ENCODE measurements around the gene SLC25A31. TPM values are rescaled to one million over a fixed set of nuclear protein-coding genes. Genes with fewer than 3 reads are reported as not detected.

Gene SLC25A31
- polyA plus RNA-seq, 6 donors from 2014 or later, result not detected

GRCh38 chr4:127756906-127757305, 26.7 kb downstream of the SLC25A31 start:
- no peaks in the 10 kb centered on the region for H3K4me1 Mint-ChIP-seq
- no peak overlapping the region for H3K4me3 Mint-ChIP-seq
- peaks cover 5 to 13% (median 9%) of the 10 kb centered on the region in 3 donors for H3K27me3 Mint-ChIP-seq
- H3K27ac Mint-ChIP-seq, result no peak overlapping the region
- DNase-seq (no peak), ATAC-seq (ENCODE audit: low read depth in 2 of 2) (no peak)
- H3K36me3 Mint-ChIP-seq, result no peaks in the 10 kb centered on the region
- H3K9me3 Mint-ChIP-seq, result peaks cover 0 to 19% (median 7%) of the 10 kb centered on the region in 7 donors

GRCh38 chr4:127759228-127759820, 29.1 kb downstream of the SLC25A31 start:
- peaks cover 0 to 7% (median 5%) of the 10 kb centered on the region in 3 donors for H3K27me3 Mint-ChIP-seq
- no peaks in the 10 kb centered on the region for H3K4me1 Mint-ChIP-seq
- H3K36me3 Mint-ChIP-seq, result no peaks in the 10 kb centered on the region
- DNase-seq (no peak), ATAC-seq (ENCODE audit: low read depth in 2 of 2) (no peak)
- peaks cover 0 to 14% (median 6%) of the 10 kb centered on the region in 7 donors for H3K9me3 Mint-ChIP-seq
- H3K27ac Mint-ChIP-seq, result no peak overlapping the region
- H3K4me3 Mint-ChIP-seq, result no peak overlapping the region

- H3K4me3 Mint-ChIP-seq, result no peak overlapping the region
- no peaks in the 10 kb centered on the region for H3K4me1 Mint-ChIP-seq
- H3K9me3 Mint-ChIP-seq, result peaks cover 0 to 13% (median 6%) of the 10 kb centered on the region in 7 donors
- no peak overlapping the region for H3K27ac Mint-ChIP-seq
- H3K36me3 Mint-ChIP-seq, result no peaks in the 10 kb centered on the region
- DNase-seq, result no peak
- no peak for ATAC-seq (ENCODE audit: low read depth in 2 of 2)
- H3K27me3 Mint-ChIP-seq, result peaks cover 0 to 7% (median 5%) of the 10 kb centered on the region in 3 donors
Measured at GRCh38 chr4:127759893-127760292, 29.7 kb downstream of the SLC25A31 start.

GRCh38 chr4:127771535-127772275, 41.5 kb downstream of the SLC25A31 start:
- Mint-ChIP-seq H3K27me3 (peaks cover 29 to 36% (median 30%) of the 10 kb centered on the region in 3 donors), H3K9me3 (no peaks in the 10 kb centered on the region), H3K4me3 (no peak overlapping the region), H3K36me3 (no peaks in the 10 kb centered on the region), H3K4me1 (no peaks in the 10 kb centered on the region), H3K27ac (no peak overlapping the region)
- no peak for DNase-seq
- no peak for ATAC-seq (ENCODE audit: low read depth in 2 of 2)

GRCh38 chr4:127772769-127773671, 42.8 kb downstream of the SLC25A31 start:
- Mint-ChIP-seq H3K36me3 (no peaks in the 10 kb centered on the region), H3K9me3 (no peaks in the 10 kb centered on the region), H3K27me3 (peaks cover 41 to 45% (median 43%) of the 10 kb centered on the region in 3 donors), H3K27ac (no peak overlapping the region), H3K4me3 (no peak overlapping the region), H3K4me1 (no peaks in the 10 kb centered on the region)
- no peak for ATAC-seq (ENCODE audit: low read depth in 2 of 2)
- no peak for DNase-seq

GRCh38 chr4:127775843-127776242, 45.6 kb downstream of the SLC25A31 start:
- H3K36me3 Mint-ChIP-seq, result peaks cover 0 to 3% of the 10 kb centered on the region in 2 donors
- H3K4me3 Mint-ChIP-seq, result no peak overlapping the region
- ATAC-seq (ENCODE audit: low read depth in 2 of 2) (no peak), DNase-seq (no peak)
- H3K9me3 Mint-ChIP-seq, result no peaks in the 10 kb centered on the region
- peaks cover 59 to 63% (median 63%) of the 10 kb centered on the region in 3 donors for H3K27me3 Mint-ChIP-seq
- H3K27ac Mint-ChIP-seq, result no peak overlapping the region
- H3K4me1 Mint-ChIP-seq, result peaks cover under 1 to 3% (median 1%) of the 10 kb centered on the region in 3 donors

GRCh38 chr4:127776620-127777019, 46.4 kb downstream of the SLC25A31 start:
- Mint-ChIP-seq H3K4me1 (peaks cover 5 to 9% (median 7%) of the 10 kb centered on the region in 3 donors), H3K36me3 (peaks cover 0 to 8% of the 10 kb centered on the region in 2 donors), H3K9me3 (peaks cover 0 to 3% (median 0%) of the 10 kb centered on the region in 7 donors), H3K27me3 (peaks cover 64 to 65% (median 65%) of the 10 kb centered on the region in 3 donors), H3K27ac (no peak overlapping the region), H3K4me3 (no peak overlapping the region)
- DNase-seq (no peak), ATAC-seq (ENCODE audit: low read depth in 2 of 2) (no peak)

GRCh38 chr4:127777487-127777886, 47.3 kb downstream of the SLC25A31 start:
- ATAC-seq (ENCODE audit: low read depth in 2 of 2), result no peak
- Mint-ChIP-seq H3K9me3 (peaks cover 0 to 3% (median 0%) of the 10 kb centered on the region in 7 donors), H3K27ac (no peak overlapping the region), H3K36me3 (peaks cover 0 to 8% of the 10 kb centered on the region in 2 donors), H3K27me3 (peaks cover 61 to 68% (median 68%) of the 10 kb centered on the region in 3 donors), H3K4me3 (peak overlapping the region in 1 of 8 donors; percentile 66), H3K4me1 (peaks cover 9 to 12% (median 10%) of the 10 kb centered on the region in 3 donors)
- DNase-seq, result no peak

- Mint-ChIP-seq H3K27me3 (peaks cover 64 to 70% (median 69%) of the 10 kb centered on the region in 3 donors), H3K9me3 (peaks cover 0 to 3% (median under 1%) of the 10 kb centered on the region in 7 donors), H3K4me1 (peaks cover 15 to 18% (median 17%) of the 10 kb centered on the region in 3 donors), H3K27ac (no peak overlapping the region), H3K4me3 (no peak overlapping the region), H3K36me3 (peaks cover 0 to 8% of the 10 kb centered on the region in 2 donors)
- no peak for DNase-seq
- ATAC-seq (ENCODE audit: low read depth in 2 of 2), result no peak
Measured at GRCh38 chr4:127778102-127778501, 47.9 kb downstream of the SLC25A31 start.

GRCh38 chr4:127780598-127780997, 50.4 kb downstream of the SLC25A31 start:
- peaks cover 17 to 22% (median 19%) of the 10 kb centered on the region in 3 donors for H3K4me1 Mint-ChIP-seq
- DNase-seq (no peak), ATAC-seq (ENCODE audit: low read depth in 2 of 2) (no peak)
- peaks cover 0 to 8% of the 10 kb centered on the region in 2 donors for H3K36me3 Mint-ChIP-seq
- H3K4me3 Mint-ChIP-seq, result peak overlapping the region in 7 of 8 donors; percentile 20 to 88 (median 82)
- H3K27ac Mint-ChIP-seq, result peak overlapping the region in 1 of 6 donors; percentile 77
- peaks cover 0 to 4% (median 2%) of the 10 kb centered on the region in 7 donors for H3K9me3 Mint-ChIP-seq
- peaks cover 59 to 79% (median 62%) of the 10 kb centered on the region in 3 donors for H3K27me3 Mint-ChIP-seq

GRCh38 chr4:127781300-127782024, 51.3 kb downstream of the SLC25A31 start:
- Mint-ChIP-seq H3K9me3 (peaks cover 0 to 4% (median 2%) of the 10 kb centered on the region in 7 donors), H3K36me3 (peaks cover 0 to 8% of the 10 kb centered on the region in 2 donors), H3K4me3 (peak overlapping the region; percentile 75 to 98 (median 84)), H3K27ac (peak overlapping the region in 3 of 6 donors; percentile 77 to 97 (median 84)), H3K4me1 (peaks cover 17 to 22% (median 19%) of the 10 kb centered on the region in 3 donors), H3K27me3 (peaks cover 58 to 74% (median 59%) of the 10 kb centered on the region in 3 donors)
- DNase-seq, result peak; percentile 15
- ATAC-seq (ENCODE audit: low read depth in 2 of 2), result peak; percentile 17 to 19

GRCh38 chr4:127782025-127782274, 51.8 kb downstream of the SLC25A31 start:
- Mint-ChIP-seq H3K9me3 (peaks cover 0 to 4% (median 2%) of the 10 kb centered on the region in 7 donors), H3K4me1 (peaks cover 17 to 22% (median 19%) of the 10 kb centered on the region in 3 donors), H3K36me3 (peaks cover 0 to 8% of the 10 kb centered on the region in 2 donors), H3K4me3 (peak overlapping the region; percentile 60 to 98 (median 81)), H3K27me3 (peaks cover 53 to 70% (median 54%) of the 10 kb centered on the region in 3 donors), H3K27ac (peak overlapping the region in 1 of 6 donors; percentile 90)
- DNase-seq (no peak), ATAC-seq (ENCODE audit: low read depth in 2 of 2) (no peak)

Measured in naive B cell (primary cell).